GM03348 (cell line): ENCODE measurements around the gene SPTBN5.
A peak's percentile ranks its signal among the peaks of the same experiment; 100 is the strongest.

Experiments used
- DNase-seq: peaks from one replicate; pipeline ENCODE4 v3.0.0; 2012; ENCODE audit warnings: low spot score

The SPTBN5 gene

GRCh38 chr15:41882689-41883483 is 11.0 kb downstream of the SPTBN5 start:
- no peak for DNase-seq

GRCh38 chr15:41881920-41882688 is 11.7 kb downstream of the SPTBN5 start:
- peak; percentile 45 for DNase-seq

GRCh38 chr15:41881550-41881919 is 12.3 kb downstream of the SPTBN5 start:
- DNase-seq, result peak; percentile 43

GRCh38 chr15:41881086-41881485 is 12.8 kb downstream of the SPTBN5 start:
- no peak for DNase-seq

- no peak for DNase-seq
Measured at GRCh38 chr15:41880156-41880877, 13.5 kb downstream of the SPTBN5 start.

GRCh38 chr15:41879321-41879845 is 14.5 kb downstream of the SPTBN5 start:
- no peak for DNase-seq

GRCh38 chr15:41878355-41878699 is 15.5 kb downstream of the SPTBN5 start:
- DNase-seq, result no peak

- no peak for DNase-seq
Measured at GRCh38 chr15:41877631-41878354, 16.1 kb downstream of the SPTBN5 start.

- DNase-seq, result no peak
Measured at GRCh38 chr15:41876689-41877088, 17.2 kb downstream of the SPTBN5 start.

- no peak for DNase-seq
Measured at GRCh38 chr15:41876007-41876406, 17.8 kb downstream of the SPTBN5 start.

GRCh38 chr15:41874736-41875135 is 19.1 kb downstream of the SPTBN5 start:
- no peak for DNase-seq

- no peak for DNase-seq
Measured at GRCh38 chr15:41873711-41874110, 20.1 kb downstream of the SPTBN5 start.

- no peak for DNase-seq
Measured at GRCh38 chr15:41872166-41872747, 21.6 kb downstream of the SPTBN5 start.

GRCh38 chr15:41871175-41871905 is 22.5 kb downstream of the SPTBN5 start:
- DNase-seq, result no peak

GRCh38 chr15:41870689-41871081 is 23.2 kb downstream of the SPTBN5 start:
- DNase-seq, result no peak

GRCh38 chr15:41869770-41870688 is 23.8 kb downstream of the SPTBN5 start:
- no peak for DNase-seq

- DNase-seq, result no peak
Measured at GRCh38 chr15:41868321-41868720, 25.5 kb downstream of the SPTBN5 start.

GRCh38 chr15:41866872-41867579 is 26.8 kb downstream of the SPTBN5 start:
- no peak for DNase-seq

- DNase-seq, result no peak
Measured at GRCh38 chr15:41866263-41866703, 27.6 kb downstream of the SPTBN5 start.
